Hepatocyte (in vitro differentiated cells): Measurements from ENCODE around the gene UBE2QL1. TPM values are rescaled to one million over a fixed set of nuclear protein-coding genes. Genes with fewer than 3 reads are reported as not detected.

Source experiments
- DNase-seq: peaks from one replicate; pipeline ENCODE4 v3.0.0-alpha.2; 2016; ENCODE audit warnings: low spot score
- H2AFZ ChIP-seq: fragments of 200-600 bp; sonication (generic); 2 replicates; pipeline ENCODE4 v1.6.0; 2016; ENCODE audit warnings: antibody characterized with exemption, mild to moderate bottlenecking
- H3K27ac ChIP-seq: fragments of 200-600 bp; sonication (generic); 2 replicates; pipeline ENCODE4 v1.5.1; 2016; ENCODE audit warnings: mild to moderate bottlenecking
- H3K27me3 ChIP-seq: fragments of 200-600 bp; sonication (generic); 2 replicates; pipeline ENCODE4 v1.6.1; 2016
- H3K36me3 ChIP-seq: fragments of 200-600 bp; sonication (generic); replicated peaks from 2 replicates; pipeline ENCODE4 v1.5.1; 2016; ENCODE audit warnings: low read depth; ENCODE audit not compliant: insufficient read depth
- H3K4me1 ChIP-seq: fragments of 200-600 bp; sonication (generic); 2 replicates; pipeline ENCODE4 v1.5.1; 2016; ENCODE audit warnings: mild to moderate bottlenecking, moderate library complexity; ENCODE audit not compliant: insufficient read depth
- H3K4me2 ChIP-seq: fragments of 200-600 bp; sonication (generic); 2 replicates; pipeline ENCODE4 v1.6.0; 2016
- H3K4me3 ChIP-seq: fragments of 200-600 bp; sonication (generic); 2 replicates; pipeline ENCODE4 v1.5.1; 2016; ENCODE audit warnings: mild to moderate bottlenecking
- H3K79me2 ChIP-seq: fragments of 200-600 bp; sonication (generic); 2 replicates; pipeline ENCODE4 v1.6.0; 2017; ENCODE audit warnings: mild to moderate bottlenecking
- H3K9me2 ChIP-seq: fragments of 200-600 bp; sonication (generic); replicated peaks from 2 replicates; pipeline ENCODE4 v1.6.0; 2017; ENCODE audit warnings: mild to moderate bottlenecking; ENCODE audit not compliant: insufficient read depth
- H3K9me3 ChIP-seq: fragments of 200-600 bp; sonication (generic); 2 replicates; pipeline ENCODE4 v1.5.1; 2016; ENCODE audit warnings: low read depth, mild to moderate bottlenecking
- H4K20me1 ChIP-seq: fragments of 200-600 bp; sonication (generic); 2 replicates; pipeline ENCODE4 v1.6.0; 2016; ENCODE audit warnings: mild to moderate bottlenecking; ENCODE audit not compliant: insufficient read depth, poor library complexity, severe bottlenecking
- EZH2 ChIP-seq: fragments of 200-600 bp; sonication (generic); IDR thresholded peaks from 2 replicates; pipeline ENCODE4 v1.6.1; 2016; ENCODE audit warnings: antibody characterized with exemption, mild to moderate bottlenecking, borderline replicate concordance
- EZH2phosphoT487 ChIP-seq: fragments of 200-600 bp; sonication (generic); IDR thresholded peaks from one replicate; pipeline ENCODE4 v1.6.1; 2018; ENCODE audit warnings: antibody characterized with exemption, mild to moderate bottlenecking, low read depth, moderate library complexity; ENCODE audit not compliant: unreplicated experiment, severe bottlenecking
- WGBS: methylation state at CpG from one replicate; pipeline ENCODE4 v1.1.6; 2016; ENCODE audit warnings: low lambda C conversion rate; ENCODE audit errors: missing lambda C conversion rate; 5-methylcytosine and 5-hydroxymethylcytosine counted together
- polyA plus RNA-seq: library from polyadenylated mRNA; unstranded; fragments of >200 nt; fragmentation: Nextera tagmentation; extraction: Ambion mirVana; gene quantifications from 2 replicates; pipeline ENCODE4 v1.2.1, GENCODE V29; 2016
- total RNA-seq: library from RNA; depleted of rRNA; stranded (reverse); fragments of >200 nt; gene quantifications from 2 replicates; pipeline ENCODE4 v1.2.3, GENCODE V29; 2014
- TF ChIP-seq, protein P1 (sequence below): fragments of 200-600 bp; sonication (generic); IDR thresholded peaks from 2 replicates; pipeline ENCODE4 v1.5.1; 2016; ENCODE audit warnings: antibody characterized with exemption, mild to moderate bottlenecking; ENCODE audit not compliant: poor library complexity

The UBE2QL1 gene
- total and polyA plus RNA-seq, 2 experiments from 2014 or later = 0.17 TPM; not detected in 1

DNA sequence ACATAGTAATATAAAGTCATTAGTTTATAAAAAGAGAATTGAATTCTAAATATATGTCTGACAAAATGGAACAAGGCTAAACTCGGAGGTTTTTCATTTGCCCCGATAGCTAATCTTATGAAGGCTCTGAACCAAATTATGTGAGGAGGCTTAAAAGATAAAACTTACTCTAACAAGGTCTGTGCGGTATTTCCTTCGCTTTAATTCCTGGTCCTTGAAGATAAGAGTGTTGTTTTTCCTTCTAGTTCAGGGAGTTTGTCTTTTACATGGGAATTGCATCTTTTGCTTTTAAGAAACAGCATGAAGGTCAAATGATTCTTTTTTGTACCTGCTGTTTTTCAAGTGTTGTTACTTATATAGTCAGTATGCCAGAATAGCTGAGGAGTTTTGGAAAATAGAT is 68.2 kb downstream of the UBE2QL1 start:
- H3K27me3 ChIP-seq = peaks cover 5% of the 10 kb centered on the region
- H4K20me1 ChIP-seq = no peaks in the 10 kb centered on the region
- no peak overlapping the region for H2AFZ ChIP-seq
- H3K36me3 ChIP-seq = no peaks in the 10 kb centered on the region
- H3K4me1 ChIP-seq = no peaks in the 10 kb centered on the region
- no peak for DNase-seq
- 48% methylated on average over 4 of the region's 4 CpGs for WGBS
- TF ChIP-seq EZH2phosphoT487 (no peak), EZH2 (no peak)
- TF ChIP-seq, protein P1, sequence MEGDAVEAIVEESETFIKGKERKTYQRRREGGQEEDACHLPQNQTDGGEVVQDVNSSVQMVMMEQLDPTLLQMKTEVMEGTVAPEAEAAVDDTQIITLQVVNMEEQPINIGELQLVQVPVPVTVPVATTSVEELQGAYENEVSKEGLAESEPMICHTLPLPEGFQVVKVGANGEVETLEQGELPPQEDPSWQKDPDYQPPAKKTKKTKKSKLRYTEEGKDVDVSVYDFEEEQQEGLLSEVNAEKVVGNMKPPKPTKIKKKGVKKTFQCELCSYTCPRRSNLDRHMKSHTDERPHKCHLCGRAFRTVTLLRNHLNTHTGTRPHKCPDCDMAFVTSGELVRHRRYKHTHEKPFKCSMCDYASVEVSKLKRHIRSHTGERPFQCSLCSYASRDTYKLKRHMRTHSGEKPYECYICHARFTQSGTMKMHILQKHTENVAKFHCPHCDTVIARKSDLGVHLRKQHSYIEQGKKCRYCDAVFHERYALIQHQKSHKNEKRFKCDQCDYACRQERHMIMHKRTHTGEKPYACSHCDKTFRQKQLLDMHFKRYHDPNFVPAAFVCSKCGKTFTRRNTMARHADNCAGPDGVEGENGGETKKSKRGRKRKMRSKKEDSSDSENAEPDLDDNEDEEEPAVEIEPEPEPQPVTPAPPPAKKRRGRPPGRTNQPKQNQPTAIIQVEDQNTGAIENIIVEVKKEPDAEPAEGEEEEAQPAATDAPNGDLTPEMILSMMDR = no peak
- H3K79me2 ChIP-seq = no peaks in the 10 kb centered on the region
- no peak overlapping the region for H3K4me3 ChIP-seq
- H3K9me2 ChIP-seq = no peaks in the 10 kb centered on the region
- H3K9me3 ChIP-seq = no peaks in the 10 kb centered on the region
- no peak overlapping the region for H3K27ac ChIP-seq
- no peak overlapping the region for H3K4me2 ChIP-seq

DNA sequence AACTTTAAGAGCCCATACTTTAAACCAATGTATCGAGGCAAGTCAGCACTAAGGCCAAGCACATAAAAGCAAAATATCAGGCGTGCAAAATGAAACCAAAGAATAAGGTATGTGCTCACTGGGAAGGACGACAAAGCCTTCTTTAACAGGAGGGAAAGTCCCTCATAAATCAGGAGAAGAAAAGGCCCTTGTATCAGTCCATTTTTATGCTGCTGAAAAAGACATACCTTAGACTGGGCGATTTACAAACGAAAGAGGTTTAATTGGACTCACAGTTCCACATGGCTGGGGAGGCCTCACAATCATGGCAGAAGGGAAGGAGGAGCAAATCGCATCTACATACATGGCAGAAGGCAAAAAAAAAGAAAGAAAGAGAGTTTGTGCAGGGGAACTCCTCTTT is 68.9 kb downstream of the UBE2QL1 start:
- no peak for DNase-seq
- Histone ChIP-seq H3K9me3 (no peaks in the 10 kb centered on the region), H3K27ac (no peak overlapping the region), H3K79me2 (no peaks in the 10 kb centered on the region), H4K20me1 (no peaks in the 10 kb centered on the region), H3K4me2 (no peak overlapping the region), H3K9me2 (no peaks in the 10 kb centered on the region), H3K27me3 (peaks cover 5% of the 10 kb centered on the region), H2AFZ (no peak overlapping the region), H3K4me1 (no peaks in the 10 kb centered on the region), H3K36me3 (no peaks in the 10 kb centered on the region), H3K4me3 (no peak overlapping the region)
- TF ChIP-seq EZH2 = no peak
- TF ChIP-seq EZH2phosphoT487 = no peak
- TF ChIP-seq, protein P1 = no peak
- 83% methylated on average over 6 of the region's 6 CpGs for WGBS

DNA sequence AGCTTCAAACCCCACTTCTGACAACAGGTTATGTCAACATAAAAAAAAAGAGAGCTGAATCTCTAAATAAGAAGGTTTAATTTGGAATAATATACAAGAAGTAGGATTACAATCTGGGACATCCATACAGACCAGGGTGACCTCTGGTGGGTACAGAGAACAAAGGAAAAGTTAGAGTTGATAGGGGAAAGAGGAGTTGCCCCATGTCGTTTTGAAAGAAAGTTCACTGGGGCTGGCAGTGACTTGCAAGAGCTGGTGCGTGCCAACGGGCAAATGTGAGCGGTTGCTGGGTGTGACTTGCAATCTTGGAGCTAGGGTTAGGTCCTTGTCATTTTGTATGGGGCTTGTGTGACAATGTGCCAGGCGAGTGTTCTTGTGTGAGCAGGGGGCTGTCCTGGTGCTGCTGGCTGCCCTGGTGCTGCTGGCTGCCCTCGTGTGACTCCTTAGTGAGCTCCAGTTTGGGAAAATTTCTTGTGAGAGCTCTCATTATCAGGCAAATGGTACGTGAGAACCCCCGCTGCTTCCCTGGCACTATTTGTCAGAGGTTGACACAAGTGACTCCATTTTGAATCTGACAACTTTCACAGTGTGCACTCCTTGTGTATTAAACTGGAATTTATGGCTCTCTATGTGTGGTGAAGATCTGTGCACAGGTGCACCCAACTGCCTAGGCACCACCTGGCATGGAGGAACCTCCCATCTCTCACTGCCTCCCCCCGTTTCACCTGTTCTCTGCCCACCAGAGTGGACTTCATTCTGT is 69.8 kb downstream of the UBE2QL1 start:
- H3K27ac ChIP-seq = no peak overlapping the region
- peaks cover 5% of the 10 kb centered on the region for H3K27me3 ChIP-seq
- H3K4me2 ChIP-seq = no peak overlapping the region
- H2AFZ ChIP-seq = no peak overlapping the region
- H3K36me3 ChIP-seq = no peaks in the 10 kb centered on the region
- H3K9me2 ChIP-seq = no peaks in the 10 kb centered on the region
- no peak overlapping the region for H3K4me3 ChIP-seq
- H3K9me3 ChIP-seq = no peaks in the 10 kb centered on the region
- 85% methylated on average over 9 of the region's 9 CpGs for WGBS
- H4K20me1 ChIP-seq = no peaks in the 10 kb centered on the region
- no peaks in the 10 kb centered on the region for H3K4me1 ChIP-seq
- no peak for TF ChIP-seq EZH2
- no peak for TF ChIP-seq EZH2phosphoT487
- TF ChIP-seq, protein P1 = no peak
- DNase-seq = no peak
- H3K79me2 ChIP-seq = no peaks in the 10 kb centered on the region
